Breast epithelium (tissue), 4 donors: ENCODE data around the gene NINJ1. TPM values are rescaled to one million over a fixed set of nuclear protein-coding genes. Genes with fewer than 3 reads are reported as not detected.

ENCODE experiments used
- DNase-seq, 2 donors: peaks; one replicate each; pipeline ENCODE4 v3.0.0-alpha.2; 2019; ENCODE audit warnings: low spot score in 2 of 2
- H3K27ac ChIP-seq, 2 donors: fragments of 200-600 bp; sonication (generic) in 1 of 2; one replicate each; pipeline ENCODE4 v1.5.1; 2016 to 2019; ENCODE audit warnings: mild to moderate bottlenecking in 1 of 2
- H3K27me3 ChIP-seq, 2 donors: fragments of 200-600 bp; sonication (generic) in 1 of 2; one replicate each; pipeline versions ENCODE4 v1.5.1 to v1.6.0; 2017 to 2019; ENCODE audit warnings: control low read depth in 1 of 2, mild to moderate bottlenecking in 1 of 2
- H3K36me3 ChIP-seq: fragments of 200-600 bp; one replicate; pipeline ENCODE4 v1.5.1; 2019
- H3K4me1 ChIP-seq, 2 donors: fragments of 200-600 bp; sonication (generic); one replicate each; pipeline ENCODE4 v1.5.1; 2016 to 2019; ENCODE audit warnings: control low read depth in 1 of 2
- H3K4me3 ChIP-seq, 3 donors: fragments of 200-600 bp; sonication (generic); 1 replicate in 2 of 3; 2 replicates in 1 of 3; pipeline ENCODE4 v1.5.1; 2016 to 2019; ENCODE audit warnings: mild to moderate bottlenecking in 3 of 3, moderate library complexity in 2 of 3
- H3K9me3 ChIP-seq, 2 donors: fragments of 200-600 bp; sonication (generic) in 1 of 2; one replicate each; pipeline ENCODE4 v1.5.1; 2016 to 2019; ENCODE audit warnings: control low read depth in 1 of 2
- CTCF ChIP-seq, 3 donors: fragments of 450-650 bp; IDR thresholded peaks; one replicate each; pipeline ENCODE4 v1.5.1; 2016 to 2017; ENCODE audit warnings: antibody characterized with exemption in 3 of 3, mild to moderate bottlenecking in 3 of 3, moderate library complexity in 3 of 3
- POLR2A ChIP-seq: fragments of 450-650 bp; IDR thresholded peaks from one replicate; pipeline ENCODE4 v1.6.1; 2016; ENCODE audit warnings: antibody characterized with exemption, mild to moderate bottlenecking, moderate library complexity
- POLR2AphosphoS5 ChIP-seq, 3 donors: sonication (generic); formaldehyde crosslinking; IDR thresholded peaks; one replicate each; pipeline ENCODE4 v1.6.1; 2017; ENCODE audit warnings: antibody characterized with exemption in 3 of 3
- intact Hi-C: fragments of 100-400 bp; cut with DNase I; formaldehyde crosslinking; loops from one replicate; pipeline ENCODE4 v1.15.1; 2023; ENCODE audit warnings: low total_unique reads
- total RNA-seq, 3 donors: library from RNA; depleted of rRNA; stranded (reverse); fragments of >200 nt; gene quantifications; one replicate each; pipeline ENCODE4 v1.1.0, GENCODE V29; 2016

Gene NINJ1
- total RNA-seq, 3 donors from 2014 or later, result 89.8 to 109 (median 109) TPM

- H3K9me3 ChIP-seq, result no peaks in the 10 kb centered on the region
- no peak for TF ChIP-seq CTCF (IDR thresholded peaks at IDR 0.05)
- no peak for TF ChIP-seq POLR2AphosphoS5 (IDR thresholded peaks at IDR 0.05)
- no peak for TF ChIP-seq POLR2A
- peaks cover 3 to 8% of the 10 kb centered on the region in 2 donors for H3K4me1 ChIP-seq
- H3K27ac ChIP-seq, result peak overlapping the region in 1 of 2 donors; percentile 28
- H3K27me3 ChIP-seq, result no peaks in the 10 kb centered on the region
- no peak overlapping the region for H3K4me3 ChIP-seq
- intact Hi-C loops, result no loop called here
- no peak for DNase-seq
- H3K36me3 ChIP-seq, result no peaks in the 10 kb centered on the region
These were observed 3.3 kb upstream of the NINJ1 start for GRCh38 chr9:93137362-93137761.

- intact Hi-C loops, result no loop called here
- Histone ChIP-seq H3K9me3 (no peaks in the 10 kb centered on the region), H3K4me1 (peaks cover 13 to 14% of the 10 kb centered on the region in 2 donors), H3K27me3 (no peaks in the 10 kb centered on the region), H3K27ac (peak overlapping the region in 1 of 2 donors; percentile 23), H3K36me3 (no peaks in the 10 kb centered on the region), H3K4me3 (peak overlapping the region in 2 of 3 donors; percentile 17 to 37)
- TF ChIP-seq POLR2A (no peak), POLR2AphosphoS5 (IDR thresholded peaks at IDR 0.05) (no peak)
- no peak for DNase-seq
These were observed 2.0 kb upstream of the NINJ1 start for GRCh38 chr9:93136011-93136440.

DNA sequence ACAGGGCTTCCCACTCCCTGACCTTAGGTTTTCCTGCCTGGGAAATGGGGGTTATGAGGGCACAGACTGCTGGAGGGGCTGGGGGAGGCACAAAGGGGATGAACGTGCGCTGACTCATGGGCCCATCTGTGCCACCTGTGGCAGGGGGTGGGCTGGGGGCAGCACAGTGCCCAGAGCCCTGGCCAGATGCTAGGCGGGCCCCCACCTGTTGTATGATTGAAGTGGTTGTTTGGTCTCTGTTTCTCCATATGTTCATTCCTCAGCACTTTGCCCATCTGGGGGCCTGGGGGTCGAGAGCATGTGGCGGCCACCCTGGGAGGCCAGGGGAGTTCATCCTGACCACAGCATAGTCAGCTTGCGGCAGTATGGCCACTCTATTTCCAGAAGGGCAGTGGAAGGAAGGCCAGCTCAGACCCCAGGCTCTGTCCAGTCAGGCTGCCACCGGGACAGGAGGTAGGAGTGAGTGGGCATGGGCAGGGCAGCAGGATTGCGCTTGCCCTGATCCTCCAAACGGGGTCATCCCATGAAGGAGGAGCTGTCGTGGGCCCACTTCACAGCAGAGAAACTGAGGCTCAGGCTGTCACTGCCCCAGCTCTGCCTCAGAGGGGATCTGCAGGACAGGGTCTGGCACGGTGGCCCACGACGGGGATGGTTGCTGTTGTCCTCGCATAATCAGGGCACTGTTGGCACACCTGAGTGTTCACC, 841 bp upstream of the NINJ1 start:
- H3K27ac ChIP-seq, result peak overlapping the region; percentile 91 to 94
- H3K4me3 ChIP-seq, result peak overlapping the region; percentile 61 to 86 (median 84)
- peaks cover 15 to 25% of the 10 kb centered on the region in 2 donors for H3K4me1 ChIP-seq
- no peak for TF ChIP-seq POLR2A
- no peak for TF ChIP-seq POLR2AphosphoS5 (IDR thresholded peaks at IDR 0.05)
- no peak for TF ChIP-seq CTCF (IDR thresholded peaks at IDR 0.05)
- no peak for DNase-seq
- H3K36me3 ChIP-seq, result no peaks in the 10 kb centered on the region
- intact Hi-C loops, result loop anchor here (5.0 kb wide), 1 partner anchor 38 kb away; the partner anchor contains the start of gene CARD19
- H3K9me3 ChIP-seq, result no peaks in the 10 kb centered on the region
- H3K27me3 ChIP-seq, result no peaks in the 10 kb centered on the region

- H3K4me3 ChIP-seq, result peak overlapping the region; percentile 61 to 86 (median 84)
- peaks cover 26 to 35% of the 10 kb centered on the region in 2 donors for H3K4me1 ChIP-seq
- no peaks in the 10 kb centered on the region for H3K36me3 ChIP-seq
These were observed 403 bp downstream of the NINJ1 start for GRCh38 chr9:93133681-93134014.

DNA sequence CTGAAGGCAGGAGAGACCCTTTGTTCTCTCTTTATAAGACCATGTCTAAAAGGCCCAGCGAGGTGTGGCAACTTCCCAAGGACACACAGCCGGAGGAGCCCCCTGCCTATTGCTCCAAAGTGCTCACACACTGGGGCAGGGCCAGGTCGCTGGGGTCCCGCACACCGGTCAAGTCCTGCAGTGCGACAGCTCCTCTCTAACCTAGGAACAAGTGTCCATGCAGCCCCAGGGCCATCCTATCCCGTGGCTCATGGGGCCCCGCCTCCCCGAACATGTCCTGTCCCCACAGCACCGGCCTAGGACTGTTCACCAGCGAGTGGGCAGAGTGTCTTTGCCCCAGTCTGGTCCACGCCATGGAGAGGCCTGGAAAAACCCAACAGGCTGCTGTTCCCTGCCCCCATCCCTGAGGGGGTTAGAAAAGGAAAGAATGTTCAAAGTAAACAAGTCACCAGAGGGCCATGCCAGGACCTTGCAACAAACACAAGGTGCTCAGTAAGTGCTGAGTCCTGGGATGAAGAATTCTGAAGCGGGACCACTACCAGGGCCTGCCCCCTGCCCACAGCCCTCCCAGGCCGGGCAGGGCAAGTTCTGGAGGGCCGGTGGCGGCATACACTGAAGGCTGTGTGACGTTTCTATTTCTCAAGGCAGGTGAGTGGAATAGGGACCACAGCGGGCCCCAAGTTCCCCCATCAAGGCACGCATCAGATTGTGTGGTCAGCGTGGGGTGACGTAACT, 938 bp downstream of the NINJ1 start:
- H3K27ac ChIP-seq, result peak overlapping the region; percentile 91 to 94
- H3K4me3 ChIP-seq, result peak overlapping the region; percentile 61 to 86 (median 84)
- H3K36me3 ChIP-seq, result no peaks in the 10 kb centered on the region
- TF ChIP-seq CTCF (IDR thresholded peaks at IDR 0.05) (no peak), POLR2A (peak; percentile 11), POLR2AphosphoS5 (IDR thresholded peaks at IDR 0.05) (peak in 2 of 3 donors; percentile 45 to 52)
- peaks cover 26 to 35% of the 10 kb centered on the region in 2 donors for H3K4me1 ChIP-seq
- no peaks in the 10 kb centered on the region for H3K9me3 ChIP-seq
- no peaks in the 10 kb centered on the region for H3K27me3 ChIP-seq
- peak in 1 of 2 donors; percentile 54 for DNase-seq
- intact Hi-C loops, result loop anchor here (5.0 kb wide), 1 partner anchor 36 kb away; the partner anchor contains the start of gene CARD19

More at GRCh38 chr9:93133681-93134014, 403 bp downstream of the NINJ1 start:
- H3K27ac ChIP-seq, result peak overlapping the region; percentile 91 to 94
- H3K27me3 ChIP-seq, result no peaks in the 10 kb centered on the region
- TF ChIP-seq POLR2A, result no peak
- no peak for TF ChIP-seq POLR2AphosphoS5 (IDR thresholded peaks at IDR 0.05)
- no peak for TF ChIP-seq CTCF (IDR thresholded peaks at IDR 0.05)
- H3K9me3 ChIP-seq, result no peaks in the 10 kb centered on the region
- no peak for DNase-seq
- intact Hi-C loops, result loop anchor here (5.0 kb wide), 1 partner anchor 36 kb away; the partner anchor contains the start of gene CARD19
